Activated T-helper 1 cell treated with anti-CD3 and anti-CD28 coated beads, Interleukin-12 subunit alpha, Interleukin-12 subunit beta, Interleukin-2, Interleukin-4 antibody, amounts not matched to agents 30 ng/mL and 10 ng/mL and 1 ng/mL, durations not matched to agents 14 hours and 24 hours and 36 hours (primary cell): ENCODE data around the gene CLIC1. TPM values are rescaled to one million over a fixed set of nuclear protein-coding genes. Genes with fewer than 3 reads are reported as not detected.

Experiments used
- DNase-seq: peaks from one replicate; pipeline ENCODE4 v3.0.0; 2021; ENCODE audit warnings: low spot score
- H3K27ac Mint-ChIP-seq: one replicate; pipeline ENCODE4 v1.8.0; 2021; ENCODE audit warnings: mild to moderate bottlenecking, mixed read lengths
- H3K27me3 Mint-ChIP-seq: one replicate; pipeline ENCODE4 v1.8.0; 2022; ENCODE audit warnings: mild to moderate bottlenecking, moderate library complexity, mixed read lengths; ENCODE audit not compliant: insufficient read depth
- H3K36me3 Mint-ChIP-seq: one replicate; pipeline ENCODE4 v1.8.0; 2021; ENCODE audit warnings: low read depth, mixed read lengths
- H3K4me1 Mint-ChIP-seq: one replicate; pipeline ENCODE4 v1.8.0; 2021; ENCODE audit warnings: low read depth, mixed read lengths
- H3K4me3 Mint-ChIP-seq: one replicate; pipeline ENCODE4 v1.8.0; 2021; ENCODE audit warnings: mild to moderate bottlenecking, moderate library complexity, mixed read lengths
- H3K9me3 Mint-ChIP-seq: one replicate; pipeline ENCODE4 v1.8.0; 2021; ENCODE audit warnings: mixed read lengths
- intact Hi-C: fragments of 100-400 bp; cut with micrococcal nuclease; formaldehyde crosslinking; loops from one replicate; pipeline ENCODE4 v1.15.1; 2024
- total RNA-seq: library from RNA; stranded (reverse); gene quantifications from 2 replicates; pipeline ENCODE4 v1.2.3, GENCODE V29; 2022

Gene CLIC1
- total RNA-seq, 1 donor from 2014 or later: 399 TPM

DNA sequence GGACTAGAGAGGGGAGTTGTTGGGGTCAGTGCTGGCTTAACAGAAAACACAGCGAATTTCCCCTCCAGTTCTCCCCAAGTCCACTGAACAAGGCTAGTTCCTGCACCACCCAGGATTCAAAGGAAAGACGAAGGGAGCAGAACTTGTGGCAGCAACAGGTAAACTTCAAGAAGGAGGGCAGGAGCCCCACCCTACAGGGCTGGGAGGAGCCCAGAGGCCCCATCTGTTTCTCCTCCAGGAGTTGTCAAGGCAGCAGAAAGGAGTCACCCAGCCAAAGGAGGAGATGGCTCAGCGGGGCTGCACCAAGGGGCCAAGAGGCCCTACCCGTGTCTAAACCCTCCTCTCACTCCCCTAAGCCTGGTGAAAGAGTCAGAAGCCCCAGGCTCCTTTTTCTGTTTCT lies 27.9 kb upstream of the CLIC1 start:
- DNase-seq: no peak
- no peaks in the 10 kb centered on the region for H3K9me3 Mint-ChIP-seq
- no peaks in the 10 kb centered on the region for H3K27me3 Mint-ChIP-seq
- peaks cover 26% of the 10 kb centered on the region for H3K36me3 Mint-ChIP-seq
- H3K4me1 Mint-ChIP-seq: peaks cover 12% of the 10 kb centered on the region
- H3K4me3 Mint-ChIP-seq: no peak overlapping the region
- intact Hi-C loops: no loop called here
- no peak overlapping the region for H3K27ac Mint-ChIP-seq

- DNase-seq: no peak
- H3K4me1 Mint-ChIP-seq: peaks cover 6% of the 10 kb centered on the region
- no peaks in the 10 kb centered on the region for H3K9me3 Mint-ChIP-seq
- H3K27me3 Mint-ChIP-seq: no peaks in the 10 kb centered on the region
- H3K36me3 Mint-ChIP-seq: peaks cover 28% of the 10 kb centered on the region
- no peak overlapping the region for H3K27ac Mint-ChIP-seq
- intact Hi-C loops: no loop called here
- H3K4me3 Mint-ChIP-seq: no peak overlapping the region
Measured at GRCh38 chr6:31763619-31763940, 27.2 kb upstream of the CLIC1 start.

GRCh38 chr6:31762878-31763618 lies 26.7 kb upstream of the CLIC1 start:
- DNase-seq: no peak
- Mint-ChIP-seq H3K27ac (no peak overlapping the region), H3K27me3 (no peaks in the 10 kb centered on the region), H3K36me3 (peaks cover 31% of the 10 kb centered on the region), H3K9me3 (no peaks in the 10 kb centered on the region), H3K4me1 (peaks cover under 1% of the 10 kb centered on the region), H3K4me3 (no peak overlapping the region)
- intact Hi-C loops: no loop called here

DNA sequence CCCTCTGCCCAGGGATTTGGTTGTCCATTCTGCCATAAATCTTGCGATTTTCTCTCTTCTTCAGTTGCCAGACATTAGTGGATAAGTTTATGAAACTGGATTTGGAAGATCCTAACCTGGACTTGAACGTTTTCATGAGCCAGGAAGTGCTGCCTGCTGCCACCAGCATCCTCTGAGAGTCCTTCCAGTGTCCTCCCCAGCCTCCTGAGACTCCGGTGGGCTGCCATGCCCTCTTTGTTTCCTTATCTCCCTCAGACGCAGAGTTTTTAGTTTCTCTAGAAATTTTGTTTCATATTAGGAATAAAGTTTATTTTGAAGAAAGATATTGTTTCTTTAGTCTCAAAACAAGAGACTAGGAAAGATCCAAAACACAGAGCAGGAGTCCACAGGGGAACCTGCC lies 26.0 kb upstream of the CLIC1 start, which contains the start of gene SAPCD1:
TSS of gene SAPCD1 (plus strand) at position 301 of the 400 bp plus-strand sequence. CDS start 399 bp downstream, outside the sequence.
- intact Hi-C loops: no loop called here
- peaks cover 30% of the 10 kb centered on the region for H3K36me3 Mint-ChIP-seq
- H3K9me3 Mint-ChIP-seq: no peaks in the 10 kb centered on the region
- peak within 1 kb of the TSS; percentile 70 for H3K27ac Mint-ChIP-seq
- H3K27me3 Mint-ChIP-seq: no peaks in the 10 kb centered on the region
- DNase-seq: no peak
- no peak within 1 kb of the TSS for H3K4me3 Mint-ChIP-seq
- H3K4me1 Mint-ChIP-seq: no peaks in the 10 kb centered on the region

DNA sequence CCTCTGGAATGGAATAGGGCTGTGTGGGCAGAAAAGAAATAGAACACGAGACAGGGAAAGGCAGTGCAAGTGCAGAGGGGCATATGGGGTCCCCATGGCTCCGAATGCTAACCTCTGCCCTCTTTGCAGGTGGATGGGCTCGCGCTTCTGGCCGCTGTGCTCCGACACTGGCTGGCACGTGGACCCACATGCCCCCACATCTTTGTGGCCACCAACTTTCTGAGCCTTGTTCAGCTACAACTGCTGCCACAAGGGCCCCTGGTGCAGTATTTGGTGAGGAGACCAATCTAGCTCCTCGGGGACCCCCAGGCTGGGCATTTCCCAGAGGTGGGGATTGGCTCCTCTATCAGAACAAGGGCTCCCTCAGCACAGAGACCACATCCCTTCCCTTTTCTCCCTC lies 25.0 kb upstream of the CLIC1 start:
- no peak for DNase-seq
- intact Hi-C loops: no loop called here
- Mint-ChIP-seq H3K4me3 (no peak overlapping the region), H3K4me1 (no peaks in the 10 kb centered on the region), H3K27me3 (no peaks in the 10 kb centered on the region), H3K27ac (no peak overlapping the region), H3K9me3 (no peaks in the 10 kb centered on the region), H3K36me3 (peaks cover 30% of the 10 kb centered on the region)

DNA sequence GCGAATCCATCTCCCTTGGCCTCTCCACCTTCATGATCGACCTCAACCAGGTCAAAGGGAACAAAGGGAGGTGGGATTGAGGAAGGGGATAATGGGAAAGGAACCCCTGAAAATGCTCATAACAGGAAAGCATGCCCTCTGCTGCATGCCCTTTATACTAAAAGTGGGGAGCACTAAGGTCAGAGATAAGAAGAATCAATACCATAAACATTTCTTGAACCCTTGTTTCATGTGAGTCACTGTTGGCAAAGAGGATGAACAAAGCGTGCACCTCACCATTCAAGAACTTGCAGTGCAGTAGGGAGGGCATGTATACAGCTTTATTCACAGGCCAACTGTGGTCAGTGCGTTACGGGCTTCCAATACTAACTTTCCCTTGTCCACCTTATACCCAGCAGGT lies 24.5 kb upstream of the CLIC1 start:
- no peak overlapping the region for H3K27ac Mint-ChIP-seq

GRCh38 chr6:31758281-31758680 lies 22.0 kb upstream of the CLIC1 start:
- H3K4me3 Mint-ChIP-seq: no peak overlapping the region
- no peak for DNase-seq
- H3K4me1 Mint-ChIP-seq: no peaks in the 10 kb centered on the region
- H3K9me3 Mint-ChIP-seq: no peaks in the 10 kb centered on the region
- H3K27me3 Mint-ChIP-seq: no peaks in the 10 kb centered on the region
- intact Hi-C loops: no loop called here
- no peak overlapping the region for H3K27ac Mint-ChIP-seq
- H3K36me3 Mint-ChIP-seq: peaks cover 28% of the 10 kb centered on the region

More for the DNA sequence above, 24.5 kb upstream of the CLIC1 start:
- intact Hi-C loops: no loop called here
- H3K4me3 Mint-ChIP-seq: no peak overlapping the region
- no peaks in the 10 kb centered on the region for H3K4me1 Mint-ChIP-seq
- H3K27me3 Mint-ChIP-seq: no peaks in the 10 kb centered on the region
- peaks cover 30% of the 10 kb centered on the region for H3K36me3 Mint-ChIP-seq
- DNase-seq: no peak
- no peaks in the 10 kb centered on the region for H3K9me3 Mint-ChIP-seq

- Mint-ChIP-seq H3K4me3 (no peak overlapping the region), H3K27ac (no peak overlapping the region), H3K27me3 (no peaks in the 10 kb centered on the region), H3K9me3 (no peaks in the 10 kb centered on the region), H3K4me1 (peaks cover 5% of the 10 kb centered on the region), H3K36me3 (peaks cover 13% of the 10 kb centered on the region)
- intact Hi-C loops: no loop called here
- DNase-seq: no peak
Measured at GRCh38 chr6:31752739-31753319, 16.5 kb upstream of the CLIC1 start.

DNA sequence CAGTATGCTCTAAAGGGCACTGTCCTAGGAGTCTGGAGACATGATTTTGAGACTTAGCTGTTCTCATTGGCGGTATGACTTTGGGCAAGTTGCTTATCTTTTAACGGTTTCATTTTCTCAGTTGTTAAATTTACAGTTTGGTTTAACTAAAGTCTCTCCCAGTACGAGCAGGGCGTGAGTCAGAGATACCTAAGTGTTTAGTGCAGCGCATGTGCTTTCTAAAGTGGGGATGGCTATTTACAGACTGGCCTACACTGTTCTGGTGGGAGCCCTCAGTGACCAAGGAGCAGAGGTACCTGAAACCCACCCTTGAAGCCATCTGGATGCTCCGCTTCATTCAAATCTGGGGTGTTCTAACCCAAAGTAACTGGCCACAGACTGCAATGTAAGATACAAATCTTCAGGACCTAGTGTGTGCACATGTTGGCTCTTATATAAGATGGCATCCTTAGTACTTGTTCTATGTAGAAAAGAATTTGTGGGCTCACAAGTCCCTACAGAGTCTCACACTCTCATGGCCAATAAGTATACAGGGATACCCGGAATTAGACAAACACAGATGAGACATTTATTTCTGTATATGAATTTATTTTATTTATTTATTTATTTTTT lies 14.2 kb upstream of the CLIC1 start:
- peaks cover 5% of the 10 kb centered on the region for H3K4me1 Mint-ChIP-seq
- DNase-seq: no peak
- H3K27me3 Mint-ChIP-seq: no peaks in the 10 kb centered on the region
- H3K9me3 Mint-ChIP-seq: no peaks in the 10 kb centered on the region
- intact Hi-C loops: no loop called here
- peaks cover 18% of the 10 kb centered on the region for H3K36me3 Mint-ChIP-seq
- H3K4me3 Mint-ChIP-seq: no peak overlapping the region
- H3K27ac Mint-ChIP-seq: no peak overlapping the region

- no peak overlapping the region for H3K27ac Mint-ChIP-seq
- no peak for DNase-seq
- no peak overlapping the region for H3K4me3 Mint-ChIP-seq
- no peaks in the 10 kb centered on the region for H3K27me3 Mint-ChIP-seq
- intact Hi-C loops: no loop called here
- no peaks in the 10 kb centered on the region for H3K9me3 Mint-ChIP-seq
- H3K36me3 Mint-ChIP-seq: peaks cover 23% of the 10 kb centered on the region
- H3K4me1 Mint-ChIP-seq: peaks cover 6% of the 10 kb centered on the region
Measured at GRCh38 chr6:31749301-31750036, 13.1 kb upstream of the CLIC1 start.

GRCh38 chr6:31744422-31744821 lies 8.1 kb upstream of the CLIC1 start:
- peak overlapping the region; percentile 57 for H3K27ac Mint-ChIP-seq
- H3K27me3 Mint-ChIP-seq: no peaks in the 10 kb centered on the region
- peaks cover 35% of the 10 kb centered on the region for H3K36me3 Mint-ChIP-seq
- H3K4me3 Mint-ChIP-seq: no peak overlapping the region
- no peaks in the 10 kb centered on the region for H3K9me3 Mint-ChIP-seq
- peaks cover 32% of the 10 kb centered on the region for H3K4me1 Mint-ChIP-seq
- intact Hi-C loops: no loop called here
- no peak for DNase-seq

GRCh38 chr6:31742894-31743293 lies 6.6 kb upstream of the CLIC1 start:
- Mint-ChIP-seq H3K27ac (no peak overlapping the region), H3K4me3 (peak overlapping the region; percentile 13), H3K27me3 (no peaks in the 10 kb centered on the region), H3K9me3 (no peaks in the 10 kb centered on the region), H3K4me1 (peaks cover 47% of the 10 kb centered on the region), H3K36me3 (peaks cover 32% of the 10 kb centered on the region)
- intact Hi-C loops: no loop called here
- no peak for DNase-seq

GRCh38 chr6:31741815-31742214 lies 5.5 kb upstream of the CLIC1 start:
- Mint-ChIP-seq H3K36me3 (peaks cover 29% of the 10 kb centered on the region), H3K9me3 (no peaks in the 10 kb centered on the region), H3K27ac (no peak overlapping the region), H3K4me1 (peaks cover 58% of the 10 kb centered on the region), H3K27me3 (no peaks in the 10 kb centered on the region), H3K4me3 (peak overlapping the region; percentile 90)
- DNase-seq: no peak
- intact Hi-C loops: no loop called here
